LoVo (cell line): ENCODE results near the gene ASTN2.

Experiments used
- DNase-seq: peaks from one replicate; pipeline ENCODE4 v3.0.0-alpha.2; 2016; ENCODE audit warnings: low spot score

ASTN2 gene

DNA sequence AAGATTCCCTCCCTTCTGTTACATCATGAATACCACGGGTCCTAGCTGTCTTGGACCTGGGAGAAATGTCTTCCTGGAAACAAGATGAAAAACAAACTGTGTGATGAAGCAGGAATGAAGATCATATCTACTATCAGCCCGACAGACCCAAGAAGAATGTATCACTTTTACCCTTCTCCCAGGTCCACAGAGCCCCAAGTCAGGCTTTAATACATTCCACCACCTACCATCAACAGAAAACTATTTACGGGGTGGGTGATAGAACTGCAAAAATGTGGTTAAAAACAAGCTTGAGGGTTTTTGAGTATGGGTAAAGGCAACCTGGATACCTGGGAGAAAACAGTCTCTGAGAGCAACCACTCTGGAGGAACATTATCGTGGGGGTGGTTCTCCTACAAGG lies 400.8 kb downstream of the ASTN2 start:
- DNase-seq, result no peak

GRCh38 chr9:117013440-117013995 lies 401.3 kb downstream of the ASTN2 start:
- DNase-seq, result no peak

- no peak for DNase-seq
Measured at GRCh38 chr9:117010061-117010460, 404.8 kb downstream of the ASTN2 start.

- no peak for DNase-seq
Measured at GRCh38 chr9:117008876-117009275, 406.0 kb downstream of the ASTN2 start.

- DNase-seq, result no peak
Measured at GRCh38 chr9:117008461-117008860, 406.4 kb downstream of the ASTN2 start.

DNA sequence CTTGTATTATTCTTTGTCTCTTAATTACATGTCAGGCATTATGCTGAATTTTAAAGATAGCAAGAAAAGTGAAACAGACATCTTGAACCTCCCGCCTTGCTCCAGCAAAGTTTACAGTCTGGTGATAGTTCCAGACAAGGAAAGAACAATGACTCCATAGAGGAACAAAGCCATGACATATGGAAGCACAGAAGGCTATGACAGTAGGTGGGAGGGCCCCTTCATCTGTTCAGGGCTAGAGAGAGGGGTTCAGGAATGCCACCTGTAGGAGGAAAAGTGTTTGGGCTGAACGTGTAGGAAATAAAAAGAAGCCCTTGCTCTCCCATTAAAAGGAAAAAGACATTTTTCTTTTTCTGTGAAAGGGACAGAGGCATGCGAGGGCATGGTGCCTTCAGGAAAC lies 412.2 kb downstream of the ASTN2 start:
- DNase-seq, result no peak

- DNase-seq, result no peak
Measured at GRCh38 chr9:117000834-117001233, 414.0 kb downstream of the ASTN2 start.

DNA sequence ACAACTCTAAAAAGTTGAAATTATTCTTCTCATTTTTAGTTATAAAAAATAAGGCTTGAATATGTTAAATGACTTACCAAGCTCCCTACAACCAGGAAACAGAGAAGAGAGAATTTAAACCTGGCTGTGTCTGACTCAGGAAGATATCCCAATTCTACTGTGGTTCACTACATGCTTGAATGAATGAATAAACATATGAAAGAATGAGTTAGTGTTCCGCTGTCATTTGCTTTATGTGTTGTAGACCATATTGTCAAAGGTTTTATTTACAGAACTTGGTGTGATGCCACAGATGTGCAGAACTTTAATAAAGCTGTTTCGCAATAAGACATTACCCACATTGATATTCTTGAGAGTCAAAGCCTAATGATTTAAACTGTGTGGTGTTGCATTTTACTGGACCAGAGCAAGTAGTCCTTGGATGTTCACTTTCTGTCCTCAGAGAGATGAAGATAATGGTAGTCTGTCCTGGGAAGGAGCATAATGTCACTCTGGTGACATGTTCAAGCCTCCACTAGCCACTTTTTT lies 414.6 kb downstream of the ASTN2 start:
- no peak for DNase-seq

- DNase-seq, result peak; percentile 1
Measured at GRCh38 chr9:116998305-116998704, 416.6 kb downstream of the ASTN2 start.

- DNase-seq, result no peak
Measured at GRCh38 chr9:116992865-116993264, 422.0 kb downstream of the ASTN2 start.

- no peak for DNase-seq
Measured at GRCh38 chr9:116991051-116991450, 423.8 kb downstream of the ASTN2 start.

- DNase-seq, result no peak
Measured at GRCh38 chr9:116990592-116990991, 424.3 kb downstream of the ASTN2 start.

DNA sequence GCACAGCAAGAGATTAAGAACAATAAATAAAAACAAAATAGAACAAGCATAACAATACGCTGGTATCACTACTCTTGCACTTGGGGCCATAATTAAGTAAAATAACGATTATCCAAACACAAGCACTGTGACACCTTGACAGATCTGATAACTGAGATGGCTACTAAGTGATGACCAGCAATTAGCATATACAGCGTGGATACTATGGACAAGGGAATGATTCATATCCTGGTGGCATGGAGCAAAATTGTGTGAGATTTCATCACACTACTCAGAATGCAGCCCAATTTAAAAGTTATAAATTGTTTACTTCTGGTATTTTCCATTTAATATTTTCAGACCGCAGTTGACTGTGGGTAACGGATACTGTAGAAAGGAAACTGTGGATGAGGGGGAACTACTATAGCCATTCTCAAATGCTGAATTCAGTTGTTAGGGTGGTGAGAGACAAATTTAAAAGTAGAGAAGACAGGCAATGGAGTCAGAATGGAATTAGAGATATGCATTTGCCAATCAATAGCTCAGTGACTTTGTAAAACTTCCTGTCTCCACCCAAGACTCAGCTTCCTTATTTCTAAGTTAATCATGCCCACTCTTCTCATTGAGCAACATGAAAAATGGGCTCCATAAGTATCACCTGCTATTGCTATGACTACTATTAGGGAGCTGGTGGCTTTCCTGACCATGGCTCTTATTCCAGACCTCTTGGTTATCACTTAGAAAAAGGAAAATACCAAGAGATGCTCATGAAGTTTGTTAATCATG lies 427.0 kb downstream of the ASTN2 start:
- DNase-seq, result no peak

DNA sequence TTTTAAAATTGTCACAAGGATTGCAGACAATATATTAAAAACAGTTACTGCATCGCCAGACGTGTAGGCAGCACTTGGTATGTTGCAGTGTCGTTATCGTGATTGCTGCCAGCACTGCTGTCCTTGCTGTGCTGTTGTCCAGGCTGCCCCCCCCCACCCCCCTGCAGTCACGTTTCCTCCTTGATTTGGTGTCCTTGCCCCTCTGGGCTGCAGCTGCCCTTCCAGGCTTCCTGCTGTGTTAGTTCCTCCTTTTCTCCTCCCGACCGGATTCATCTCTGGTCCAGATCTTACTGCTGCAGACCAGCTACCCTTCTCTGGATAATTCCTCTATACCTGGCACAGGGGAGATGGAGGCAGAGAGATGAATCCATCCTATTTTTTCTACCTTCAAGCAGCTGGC lies 428.8 kb downstream of the ASTN2 start:
- no peak for DNase-seq

DNA sequence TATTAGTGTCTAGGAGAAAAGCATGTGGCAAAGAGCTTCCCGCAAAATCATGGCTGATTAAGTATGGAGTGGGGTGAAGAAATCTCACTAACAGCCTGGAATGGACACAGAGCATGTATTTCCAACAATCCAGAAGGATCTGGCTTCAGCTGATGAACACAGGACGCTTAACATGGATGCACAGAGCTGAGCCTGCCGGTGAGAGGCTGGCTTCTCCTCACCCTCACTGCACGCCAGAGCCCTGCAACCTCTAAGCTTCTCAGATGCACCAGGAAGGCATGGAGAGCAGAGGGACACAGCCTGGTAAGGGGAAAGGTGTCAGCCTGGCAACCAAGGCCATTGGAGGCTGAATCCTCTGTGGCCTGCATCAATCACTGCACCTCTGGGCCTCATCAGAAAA lies 429.3 kb downstream of the ASTN2 start:
- no peak for DNase-seq

GRCh38 chr9:116984111-116984510 lies 430.7 kb downstream of the ASTN2 start:
- no peak for DNase-seq

DNA sequence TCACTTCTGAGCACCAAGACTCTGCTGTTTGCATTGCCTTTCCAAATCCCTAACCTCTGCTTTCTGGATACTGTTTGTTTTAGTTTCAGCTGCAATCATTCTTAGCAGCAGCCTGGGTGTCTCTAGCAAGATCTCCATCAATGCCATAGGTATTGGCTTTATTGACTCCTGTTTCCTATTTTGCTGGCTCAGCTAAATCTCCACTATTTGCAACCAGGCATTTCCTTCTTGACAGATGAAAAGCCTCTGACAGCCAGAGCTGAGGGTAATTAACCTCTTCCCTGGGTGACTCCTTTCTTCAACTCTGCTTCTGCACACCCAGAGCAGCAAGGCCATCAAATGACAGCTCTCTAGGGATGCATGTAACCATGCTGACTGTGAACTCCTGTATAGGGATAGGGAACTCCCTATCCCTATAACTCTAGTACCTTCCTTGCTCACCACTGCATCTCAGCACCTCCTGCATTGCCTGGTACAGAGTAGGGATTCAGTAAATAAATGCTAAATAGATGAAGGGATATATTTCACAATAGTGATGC lies 434.2 kb downstream of the ASTN2 start:
- DNase-seq, result no peak

GRCh38 chr9:116979456-116979855 lies 435.4 kb downstream of the ASTN2 start:
- peak; percentile 8 for DNase-seq

GRCh38 chr9:116978155-116978554 lies 436.7 kb downstream of the ASTN2 start:
- DNase-seq, result peak; percentile 30

GRCh38 chr9:116975126-116975525 lies 439.7 kb downstream of the ASTN2 start:
- no peak for DNase-seq

GRCh38 chr9:116966199-116966598 lies 448.7 kb downstream of the ASTN2 start:
- no peak for DNase-seq

DNA sequence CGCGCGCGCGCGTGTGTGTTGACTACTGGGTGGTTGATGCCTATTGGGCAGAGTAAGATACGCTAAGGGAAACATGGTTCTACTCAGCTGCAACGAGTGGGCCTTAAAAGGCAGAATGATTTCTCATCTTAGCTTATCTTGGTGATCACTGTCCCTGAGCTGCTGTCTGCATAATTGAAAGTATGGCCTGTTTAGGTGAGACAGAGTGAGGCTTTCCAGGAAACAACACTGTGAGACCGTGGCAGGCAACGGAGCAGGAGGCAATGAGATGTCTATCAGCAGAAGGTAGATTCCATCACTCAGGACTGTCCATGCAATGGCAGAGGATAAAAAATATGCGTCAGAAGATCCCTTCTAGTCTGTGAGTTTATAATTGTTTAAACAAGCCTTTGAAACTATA lies 450.6 kb downstream of the ASTN2 start:
- no peak for DNase-seq

GRCh38 chr9:116959809-116960208 lies 455.0 kb downstream of the ASTN2 start:
- DNase-seq, result no peak

DNA sequence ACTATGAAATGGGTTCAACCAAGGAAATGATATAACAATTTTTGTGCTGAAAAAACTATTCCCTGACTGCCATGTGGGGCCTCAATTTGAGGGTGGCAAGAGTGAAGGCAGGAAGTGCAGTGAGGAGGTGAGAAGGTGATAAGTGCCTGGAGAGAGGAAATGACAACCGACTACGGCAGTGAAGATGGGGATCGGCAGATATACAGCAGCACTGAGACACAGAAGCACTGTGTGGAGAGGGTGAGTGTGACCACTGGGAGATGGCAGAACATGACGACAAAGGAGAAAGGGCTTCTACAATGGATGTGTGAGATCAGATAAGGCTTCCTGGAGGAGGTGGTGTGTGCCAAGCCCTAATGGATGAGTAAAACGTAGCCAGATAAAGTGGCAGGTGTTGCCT lies 456.0 kb downstream of the ASTN2 start:
- no peak for DNase-seq
